ENCODE results near the gene TMEM176A.

TMEM176A gene

DNA sequence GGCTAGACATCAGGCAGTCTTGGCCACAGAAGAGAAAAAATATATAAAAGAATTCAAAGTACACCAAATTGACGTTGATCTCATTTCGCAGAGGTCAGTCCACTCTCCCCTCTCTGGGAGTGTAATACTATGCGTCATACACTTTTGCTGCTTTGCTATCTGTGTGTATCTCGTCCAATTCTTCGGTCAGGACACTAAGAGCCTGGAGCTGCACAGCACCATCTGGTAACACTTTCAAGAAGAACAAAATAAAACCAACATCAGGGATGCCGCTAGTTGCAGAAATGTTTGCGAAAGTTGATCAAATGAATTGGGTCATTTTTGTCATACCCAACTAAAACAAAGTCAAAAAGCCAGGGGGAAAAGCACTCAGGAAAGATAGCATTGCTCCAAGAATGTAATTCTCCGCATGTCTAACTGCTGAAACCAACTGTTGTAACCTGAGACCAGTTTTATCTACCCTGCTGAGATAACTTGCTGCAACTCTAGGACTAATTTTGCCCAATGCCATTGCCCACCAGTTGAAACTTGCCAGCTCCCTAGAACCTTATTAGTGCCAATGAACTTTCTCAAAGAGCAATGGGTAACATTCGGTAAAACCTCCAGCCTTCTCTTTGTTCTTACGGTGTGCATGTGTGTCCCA is 23.0 kb downstream of the TMEM176A start:
- peaks cover 5% of the 10 kb centered on the region for H3K9me3 ChIP-seq (ENCODE audit: control insufficient read depth, low read length)
- H3K4me1 ChIP-seq (ENCODE audit: control insufficient read depth, insufficient read depth, low read length) = no peaks in the 10 kb centered on the region
- H3K9ac ChIP-seq (ENCODE audit: low read length) = no peak overlapping the region
- H3K4me3 ChIP-seq (ENCODE audit: low read length) = no peak overlapping the region
- H3K36me3 ChIP-seq (ENCODE audit: control insufficient read depth, insufficient read depth, low read length, severe bottlenecking) = no peaks in the 10 kb centered on the region
- H3K27me3 ChIP-seq (replicated peaks; ENCODE audit: control insufficient read depth, insufficient read depth, low read length) = peaks cover 8% of the 10 kb centered on the region
- no peak for DNase-seq (ENCODE audit: low read depth)

DNA sequence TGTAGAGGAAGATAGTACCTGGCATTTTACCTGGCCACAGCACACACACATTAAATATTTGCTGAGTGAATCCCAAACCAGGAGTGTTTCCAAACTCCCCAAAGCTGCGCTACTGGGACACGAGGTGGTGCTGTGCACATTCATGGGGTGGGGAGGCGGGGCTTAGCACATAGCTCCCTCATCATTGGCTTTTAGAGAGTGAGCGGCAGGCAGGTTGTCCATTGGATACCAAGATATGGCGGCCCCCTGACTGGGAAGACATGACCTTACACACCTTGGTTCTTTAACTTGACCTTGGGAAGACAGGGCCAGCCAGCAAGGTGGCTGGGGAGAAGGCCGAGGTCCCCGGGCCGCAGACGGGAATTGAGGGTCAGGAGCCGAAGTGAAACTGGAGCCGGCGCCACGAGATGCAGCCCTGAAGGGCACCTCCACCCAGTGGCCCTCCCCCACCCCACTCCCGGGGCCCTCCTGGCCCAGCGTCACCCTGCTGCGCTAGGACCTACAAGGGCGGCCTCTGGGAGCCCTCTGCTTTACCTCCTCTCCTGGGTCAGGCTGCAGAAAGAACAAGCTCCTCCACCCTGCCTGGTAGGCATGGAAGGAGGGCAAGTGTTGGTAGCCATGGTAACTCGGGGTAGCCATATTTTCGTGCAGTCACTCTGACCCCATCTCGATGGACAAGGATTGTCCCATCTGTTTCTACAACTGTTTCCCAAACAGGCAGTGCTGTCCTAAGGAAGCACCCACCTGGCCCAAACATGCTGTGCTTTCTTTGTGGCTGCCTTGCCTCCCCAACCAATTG is 24.0 kb downstream of the TMEM176A start:
- Histone ChIP-seq H3K4me3 (ENCODE audit: low read length) (no peak overlapping the region), H3K4me1 (ENCODE audit: control insufficient read depth, insufficient read depth, low read length) (no peaks in the 10 kb centered on the region), H3K9ac (ENCODE audit: low read length) (no peak overlapping the region), H3K27me3 (replicated peaks; ENCODE audit: control insufficient read depth, insufficient read depth, low read length) (peaks cover 8% of the 10 kb centered on the region), H3K36me3 (ENCODE audit: control insufficient read depth, insufficient read depth, low read length, severe bottlenecking) (no peaks in the 10 kb centered on the region), H3K9me3 (ENCODE audit: control insufficient read depth, low read length) (peaks cover 5% of the 10 kb centered on the region)
- no peak for DNase-seq (ENCODE audit: low read depth)

DNA sequence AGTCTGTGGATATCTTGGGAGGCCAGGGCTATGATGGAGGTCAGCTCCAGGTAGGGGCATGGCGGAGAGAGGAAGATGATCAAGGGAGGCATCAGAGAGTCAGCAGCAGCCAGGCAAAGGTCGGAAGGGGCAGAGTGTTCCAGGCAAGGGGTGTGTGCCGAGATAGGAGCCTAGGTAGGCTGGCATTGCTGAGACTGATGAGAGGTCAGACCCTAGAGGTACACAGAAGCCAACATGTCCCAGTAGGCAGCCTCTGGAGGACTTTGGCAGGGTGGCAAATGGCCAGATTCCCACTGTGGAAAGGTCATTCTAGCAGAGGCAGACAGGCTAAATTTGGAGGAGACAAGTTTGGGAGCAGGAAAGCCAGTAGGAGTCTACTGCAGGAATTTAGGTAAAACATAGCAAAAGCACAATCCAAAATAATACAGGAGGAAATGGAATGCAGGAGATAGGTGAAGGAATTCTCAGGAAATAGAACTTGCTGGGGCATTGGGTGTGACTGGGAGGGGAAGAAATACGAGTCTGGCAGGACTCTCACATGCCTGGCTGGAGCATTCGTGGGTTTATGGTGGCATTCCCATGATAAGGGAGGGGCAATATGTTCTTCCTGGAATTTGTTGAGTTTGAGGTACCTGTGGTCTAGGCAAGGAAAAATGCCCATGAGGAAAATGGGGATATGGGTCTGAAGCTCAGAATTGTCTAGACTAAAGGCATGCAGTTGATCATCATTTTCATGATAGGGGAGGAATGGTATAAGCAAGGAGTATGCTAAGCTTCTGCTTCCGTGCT is 25.7 kb downstream of the TMEM176A start:
- no peak overlapping the region for H3K9ac ChIP-seq (ENCODE audit: low read length)
- H3K4me1 ChIP-seq (ENCODE audit: control insufficient read depth, insufficient read depth, low read length) = no peaks in the 10 kb centered on the region
- H3K36me3 ChIP-seq (ENCODE audit: control insufficient read depth, insufficient read depth, low read length, severe bottlenecking) = no peaks in the 10 kb centered on the region
- peaks cover 5% of the 10 kb centered on the region for H3K9me3 ChIP-seq (ENCODE audit: control insufficient read depth, low read length)
- H3K27me3 ChIP-seq (replicated peaks; ENCODE audit: control insufficient read depth, insufficient read depth, low read length) = peaks cover 8% of the 10 kb centered on the region
- no peak overlapping the region for H3K4me3 ChIP-seq (ENCODE audit: low read length)
- DNase-seq (ENCODE audit: low read depth) = no peak

DNA sequence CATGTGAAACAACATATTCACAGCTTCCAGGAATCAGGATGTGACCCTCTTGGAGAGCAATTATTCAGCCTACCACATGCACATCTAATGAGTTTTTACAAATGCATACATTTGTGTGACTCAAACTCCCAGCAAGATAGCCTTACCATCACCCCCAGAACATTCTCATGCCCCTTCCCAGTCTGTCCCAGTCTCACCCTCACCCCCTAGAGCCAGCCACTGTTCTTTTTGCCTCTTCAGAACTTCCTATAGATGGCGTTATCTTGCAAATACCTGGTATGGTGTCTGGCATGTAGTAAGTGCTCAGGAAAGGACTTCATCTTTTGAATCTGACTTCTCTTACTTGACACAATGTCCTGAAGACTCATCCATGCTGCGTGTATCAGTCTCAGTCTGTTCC is 27.8 kb downstream of the TMEM176A start:
- no peak overlapping the region for H3K9ac ChIP-seq (ENCODE audit: low read length)
- H3K4me1 ChIP-seq (ENCODE audit: control insufficient read depth, insufficient read depth, low read length) = no peaks in the 10 kb centered on the region
- no peak for DNase-seq (ENCODE audit: low read depth)
- no peaks in the 10 kb centered on the region for H3K36me3 ChIP-seq (ENCODE audit: control insufficient read depth, insufficient read depth, low read length, severe bottlenecking)
- H3K4me3 ChIP-seq (ENCODE audit: low read length) = no peak overlapping the region
- no peaks in the 10 kb centered on the region for H3K9me3 ChIP-seq (ENCODE audit: control insufficient read depth, low read length)
- H3K27me3 ChIP-seq (replicated peaks; ENCODE audit: control insufficient read depth, insufficient read depth, low read length) = peaks cover 8% of the 10 kb centered on the region

DNA sequence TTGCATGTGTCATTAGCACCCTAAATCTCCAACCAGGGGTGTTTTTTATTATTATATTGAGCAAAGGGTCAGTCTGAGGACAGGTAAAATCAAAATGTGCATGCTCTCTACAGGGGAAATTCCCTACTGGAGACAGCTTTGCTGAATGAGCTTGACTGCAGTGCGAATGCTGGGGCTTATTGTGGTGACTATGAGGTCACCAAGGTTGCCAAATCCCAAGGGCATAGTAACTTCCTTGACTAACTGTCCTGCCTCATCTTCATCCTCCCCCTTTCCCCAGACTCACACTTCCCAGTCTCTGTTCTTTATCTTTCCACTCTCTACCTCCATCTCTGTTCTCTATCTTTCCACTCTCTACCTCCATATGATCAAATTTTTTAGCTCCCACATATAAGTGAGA is 28.9 kb downstream of the TMEM176A start:
- DNase-seq (ENCODE audit: low read depth) = no peak
- peaks cover 8% of the 10 kb centered on the region for H3K27me3 ChIP-seq (replicated peaks; ENCODE audit: control insufficient read depth, insufficient read depth, low read length)
- H3K4me3 ChIP-seq (ENCODE audit: low read length) = no peak overlapping the region
- H3K36me3 ChIP-seq (ENCODE audit: control insufficient read depth, insufficient read depth, low read length, severe bottlenecking) = no peaks in the 10 kb centered on the region
- H3K9ac ChIP-seq (ENCODE audit: low read length) = no peak overlapping the region
- no peaks in the 10 kb centered on the region for H3K4me1 ChIP-seq (ENCODE audit: control insufficient read depth, insufficient read depth, low read length)
- peaks cover 4% of the 10 kb centered on the region for H3K9me3 ChIP-seq (ENCODE audit: control insufficient read depth, low read length)

DNA sequence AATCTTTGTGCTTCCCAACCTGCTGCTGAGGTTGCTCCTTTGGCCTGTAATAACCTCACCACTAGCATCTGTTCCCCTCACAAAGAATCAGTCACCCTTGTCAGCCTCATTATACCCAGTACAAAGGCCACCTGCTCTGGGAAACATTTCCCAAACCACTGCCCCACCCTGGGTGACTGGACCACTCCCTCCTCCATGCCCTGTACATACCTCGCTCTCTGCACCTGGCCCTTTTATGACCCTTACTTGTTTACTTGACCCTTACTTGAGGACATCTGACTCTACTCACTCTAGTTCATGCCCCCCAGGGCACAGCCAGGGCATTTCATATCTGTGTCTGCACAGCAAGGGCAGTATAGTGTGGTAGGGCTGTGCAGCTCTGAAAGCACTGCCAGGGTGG is 30.4 kb downstream of the TMEM176A start:
- no peak overlapping the region for H3K4me3 ChIP-seq (ENCODE audit: low read length)

DNA sequence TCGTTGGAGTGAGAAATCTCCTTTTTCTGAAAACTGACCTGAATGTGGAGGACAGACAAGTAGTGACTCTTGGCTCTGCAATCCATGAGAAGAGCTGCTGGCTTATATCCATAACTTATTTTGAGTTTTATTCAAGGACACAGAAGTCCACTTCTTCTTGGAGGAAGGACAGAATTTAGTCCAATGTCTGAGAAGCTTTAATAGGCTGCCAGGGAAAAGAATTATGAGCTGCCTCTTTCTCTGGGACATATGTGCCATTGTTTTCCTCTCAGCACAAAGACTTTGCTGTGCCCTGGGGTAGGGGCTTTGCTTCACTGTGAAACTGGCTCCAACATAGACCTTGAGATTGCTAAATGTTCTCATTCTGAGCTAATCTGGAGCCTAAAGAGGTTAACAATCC is 31.3 kb downstream of the TMEM176A start:
- peaks cover 12% of the 10 kb centered on the region for H3K27me3 ChIP-seq (replicated peaks; ENCODE audit: control insufficient read depth, insufficient read depth, low read length)
- peaks cover 4% of the 10 kb centered on the region for H3K9me3 ChIP-seq (ENCODE audit: control insufficient read depth, low read length)
- H3K4me3 ChIP-seq (ENCODE audit: low read length) = no peak overlapping the region
- H3K9ac ChIP-seq (ENCODE audit: low read length) = no peak overlapping the region
- no peak for DNase-seq (ENCODE audit: low read depth)
- no peaks in the 10 kb centered on the region for H3K36me3 ChIP-seq (ENCODE audit: control insufficient read depth, insufficient read depth, low read length, severe bottlenecking)
- no peaks in the 10 kb centered on the region for H3K4me1 ChIP-seq (ENCODE audit: control insufficient read depth, insufficient read depth, low read length)

More for the DNA sequence above, 30.4 kb downstream of the TMEM176A start:
- H3K9me3 ChIP-seq (ENCODE audit: control insufficient read depth, low read length) = peaks cover 4% of the 10 kb centered on the region
- no peaks in the 10 kb centered on the region for H3K4me1 ChIP-seq (ENCODE audit: control insufficient read depth, insufficient read depth, low read length)
- H3K9ac ChIP-seq (ENCODE audit: low read length) = no peak overlapping the region
- no peaks in the 10 kb centered on the region for H3K36me3 ChIP-seq (ENCODE audit: control insufficient read depth, insufficient read depth, low read length, severe bottlenecking)
- H3K27me3 ChIP-seq (replicated peaks; ENCODE audit: control insufficient read depth, insufficient read depth, low read length) = peaks cover 8% of the 10 kb centered on the region
- no peak for DNase-seq (ENCODE audit: low read depth)

DNA sequence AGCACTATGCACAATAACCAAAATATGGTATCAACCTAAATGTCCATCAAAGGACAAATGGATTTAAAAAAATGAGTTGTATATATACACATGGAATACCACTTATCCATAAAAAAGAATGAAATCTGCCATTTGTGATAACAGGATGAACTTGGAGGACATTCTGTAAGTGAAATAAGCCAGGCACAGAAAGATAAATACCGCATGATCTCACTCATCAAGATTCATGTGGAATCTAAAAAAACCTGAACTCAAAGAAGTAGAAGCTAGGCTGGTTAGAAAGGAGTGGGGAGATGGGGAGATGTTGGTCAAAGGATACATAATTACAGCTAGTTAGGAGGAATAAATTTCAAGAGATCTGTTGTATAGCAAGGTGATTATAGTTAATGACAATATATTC is 34.5 kb downstream of the TMEM176A start:
- DNase-seq (ENCODE audit: low read depth) = no peak
- no peaks in the 10 kb centered on the region for H3K36me3 ChIP-seq (ENCODE audit: control insufficient read depth, insufficient read depth, low read length, severe bottlenecking)
- H3K9ac ChIP-seq (ENCODE audit: low read length) = no peak overlapping the region
- peaks cover 4% of the 10 kb centered on the region for H3K9me3 ChIP-seq (ENCODE audit: control insufficient read depth, low read length)
- H3K4me1 ChIP-seq (ENCODE audit: control insufficient read depth, insufficient read depth, low read length) = no peaks in the 10 kb centered on the region
- H3K27me3 ChIP-seq (replicated peaks; ENCODE audit: control insufficient read depth, insufficient read depth, low read length) = peaks cover 4% of the 10 kb centered on the region
- H3K4me3 ChIP-seq (ENCODE audit: low read length) = no peak overlapping the region

DNA sequence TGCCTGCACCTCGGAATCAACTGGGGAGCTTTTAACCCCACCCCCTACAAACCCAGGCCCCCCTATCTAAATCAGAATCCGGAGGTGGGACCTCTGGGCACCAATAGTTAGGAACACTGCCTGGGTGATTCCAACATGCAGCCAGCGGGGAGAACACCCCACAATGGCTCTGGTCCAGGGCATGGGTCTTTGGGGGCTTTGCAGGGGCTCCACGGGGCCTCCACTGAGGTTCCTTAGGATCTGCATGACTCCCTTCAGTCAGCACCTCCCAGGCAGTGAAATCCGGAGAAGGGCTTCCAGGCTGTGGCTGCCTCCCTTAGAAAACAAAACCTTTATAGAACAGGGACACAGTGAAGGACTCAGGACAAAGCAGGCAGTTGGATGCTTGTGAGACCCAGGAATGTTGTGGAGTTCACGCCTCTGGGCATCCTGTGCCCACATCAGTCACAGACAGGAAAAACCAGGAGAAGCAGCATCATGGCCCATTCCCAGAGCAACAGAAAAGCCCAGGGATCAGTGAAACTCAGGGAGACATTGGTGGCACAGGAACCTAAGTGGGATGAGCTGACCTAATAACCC is 35.2 kb downstream of the TMEM176A start:
- H3K9me3 ChIP-seq (ENCODE audit: control insufficient read depth, low read length) = peaks cover 4% of the 10 kb centered on the region

DNA sequence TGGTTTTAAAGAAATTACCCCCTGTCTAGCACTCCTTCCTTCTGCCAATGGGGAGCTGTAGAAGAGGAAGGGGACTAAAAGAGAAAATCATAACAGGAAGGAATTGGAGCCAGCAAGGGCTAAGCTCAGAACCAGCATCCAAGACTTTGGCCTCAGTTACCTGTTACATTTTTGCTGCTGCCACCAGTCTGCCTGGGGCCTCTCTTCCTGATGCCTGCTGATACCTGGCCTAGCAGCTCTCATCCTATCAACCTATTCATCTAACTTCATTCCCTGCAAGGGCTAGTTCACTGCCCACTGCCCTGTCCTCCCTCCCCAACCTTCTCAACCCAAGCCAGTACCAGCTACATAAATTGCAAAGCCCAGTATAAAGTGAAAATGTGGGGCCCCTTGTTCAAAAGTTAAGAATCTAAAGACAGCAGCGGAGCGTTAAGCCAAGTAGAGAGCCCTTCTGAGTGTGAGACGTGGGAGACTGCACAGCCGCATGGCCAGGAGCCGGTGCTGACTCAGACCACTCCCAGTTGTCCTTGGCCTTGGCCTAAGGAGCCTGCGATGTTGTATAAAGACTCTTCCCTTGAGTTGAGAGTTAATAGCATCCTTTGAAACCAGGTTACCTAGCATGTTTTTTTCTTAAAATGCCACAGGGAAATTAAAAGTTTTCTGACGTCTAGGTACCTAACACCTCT is 38.5 kb downstream of the TMEM176A start:
- no peak overlapping the region for H3K4me3 ChIP-seq (ENCODE audit: low read length)
- peaks cover 4% of the 10 kb centered on the region for H3K27me3 ChIP-seq (replicated peaks; ENCODE audit: control insufficient read depth, insufficient read depth, low read length)
- H3K4me1 ChIP-seq (ENCODE audit: control insufficient read depth, insufficient read depth, low read length) = no peaks in the 10 kb centered on the region
- H3K36me3 ChIP-seq (ENCODE audit: control insufficient read depth, insufficient read depth, low read length, severe bottlenecking) = no peaks in the 10 kb centered on the region
- peaks cover 7% of the 10 kb centered on the region for H3K9me3 ChIP-seq (ENCODE audit: control insufficient read depth, low read length)
- no peak overlapping the region for H3K9ac ChIP-seq (ENCODE audit: low read length)
- DNase-seq (ENCODE audit: low read depth) = no peak

More for the DNA sequence above, 35.2 kb downstream of the TMEM176A start:
- Histone ChIP-seq H3K4me1 (ENCODE audit: control insufficient read depth, insufficient read depth, low read length) (no peaks in the 10 kb centered on the region), H3K36me3 (ENCODE audit: control insufficient read depth, insufficient read depth, low read length, severe bottlenecking) (no peaks in the 10 kb centered on the region), H3K27me3 (replicated peaks; ENCODE audit: control insufficient read depth, insufficient read depth, low read length) (peaks cover 4% of the 10 kb centered on the region), H3K9ac (ENCODE audit: low read length) (no peak overlapping the region), H3K4me3 (ENCODE audit: low read length) (no peak overlapping the region)
- no peak for DNase-seq (ENCODE audit: low read depth)
